GM10266 (cell line): ENCODE measurements around the gene IFIT5.
A peak's percentile ranks its signal among the peaks of the same experiment; 100 is the strongest.
"Not testable (repeated sequence)": the region's sequence is repeated elsewhere in the genome, so short reads cannot be mapped to it uniquely, and the experiment has no call there.

Source experiments
- DNase-seq: peaks from one replicate; pipeline ENCODE4 v3.0.0; 2012; ENCODE audit errors: extremely low spot score
- TF ChIP-seq, protein P1 (sequence below): IDR thresholded peaks from 2 replicates; pipeline ENCODE4 v1.5.1; 2012; ENCODE audit warnings: mild to moderate bottlenecking, low read depth; ENCODE audit not compliant: control insufficient read depth, insufficient read depth; ENCODE audit errors: missing control alignments

The IFIT5 gene

GRCh38 chr10:89388806-89389205, 25.6 kb upstream of the IFIT5 start:
- TF ChIP-seq, protein P1, sequence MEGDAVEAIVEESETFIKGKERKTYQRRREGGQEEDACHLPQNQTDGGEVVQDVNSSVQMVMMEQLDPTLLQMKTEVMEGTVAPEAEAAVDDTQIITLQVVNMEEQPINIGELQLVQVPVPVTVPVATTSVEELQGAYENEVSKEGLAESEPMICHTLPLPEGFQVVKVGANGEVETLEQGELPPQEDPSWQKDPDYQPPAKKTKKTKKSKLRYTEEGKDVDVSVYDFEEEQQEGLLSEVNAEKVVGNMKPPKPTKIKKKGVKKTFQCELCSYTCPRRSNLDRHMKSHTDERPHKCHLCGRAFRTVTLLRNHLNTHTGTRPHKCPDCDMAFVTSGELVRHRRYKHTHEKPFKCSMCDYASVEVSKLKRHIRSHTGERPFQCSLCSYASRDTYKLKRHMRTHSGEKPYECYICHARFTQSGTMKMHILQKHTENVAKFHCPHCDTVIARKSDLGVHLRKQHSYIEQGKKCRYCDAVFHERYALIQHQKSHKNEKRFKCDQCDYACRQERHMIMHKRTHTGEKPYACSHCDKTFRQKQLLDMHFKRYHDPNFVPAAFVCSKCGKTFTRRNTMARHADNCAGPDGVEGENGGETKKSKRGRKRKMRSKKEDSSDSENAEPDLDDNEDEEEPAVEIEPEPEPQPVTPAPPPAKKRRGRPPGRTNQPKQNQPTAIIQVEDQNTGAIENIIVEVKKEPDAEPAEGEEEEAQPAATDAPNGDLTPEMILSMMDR = no peak
- DNase-seq = no peak

GRCh38 chr10:89389254-89389653, 25.1 kb upstream of the IFIT5 start:
- TF ChIP-seq, protein P1 = peak; percentile 37
- peak; percentile 11 for DNase-seq

DNA sequence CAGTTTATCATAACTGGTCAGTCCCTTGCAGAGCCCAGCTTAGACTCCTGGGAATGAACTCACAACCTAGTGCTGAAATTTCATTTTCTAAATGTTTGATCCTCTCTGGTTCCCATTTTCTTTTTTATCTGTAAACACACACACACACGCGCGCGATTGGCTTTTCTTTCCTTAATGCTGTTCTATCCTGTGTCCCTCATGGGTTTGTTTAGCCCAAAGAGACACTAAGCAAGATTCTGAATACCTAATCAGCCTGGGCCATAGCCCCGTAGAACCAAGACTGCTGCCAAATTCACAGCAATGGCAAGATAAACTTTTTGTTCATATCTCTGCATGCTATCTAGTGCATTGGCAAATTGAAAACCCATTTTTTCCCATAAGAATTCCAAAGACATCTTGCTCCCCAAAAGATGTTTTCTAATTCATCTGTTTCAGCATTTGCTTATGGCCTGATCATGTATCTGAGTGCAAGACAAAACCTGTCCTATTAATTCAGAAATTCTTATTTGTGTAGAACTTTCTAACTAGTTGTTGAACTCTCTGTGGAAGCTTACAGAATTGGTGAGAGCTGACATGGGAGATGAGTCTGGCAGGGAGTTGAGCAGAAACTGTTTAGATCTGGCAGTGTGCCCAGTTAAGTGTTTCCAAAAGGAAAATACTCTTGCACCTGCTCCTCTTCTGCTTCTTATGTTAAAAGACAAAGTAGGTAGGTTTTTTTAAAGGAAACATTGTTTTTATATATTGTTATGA, 23.7 kb upstream of the IFIT5 start:
- no peak for DNase-seq
- TF ChIP-seq, protein P1 = no peak

GRCh38 chr10:89391226-89391576, 23.2 kb upstream of the IFIT5 start:
- DNase-seq = not testable (repeated sequence)

DNA sequence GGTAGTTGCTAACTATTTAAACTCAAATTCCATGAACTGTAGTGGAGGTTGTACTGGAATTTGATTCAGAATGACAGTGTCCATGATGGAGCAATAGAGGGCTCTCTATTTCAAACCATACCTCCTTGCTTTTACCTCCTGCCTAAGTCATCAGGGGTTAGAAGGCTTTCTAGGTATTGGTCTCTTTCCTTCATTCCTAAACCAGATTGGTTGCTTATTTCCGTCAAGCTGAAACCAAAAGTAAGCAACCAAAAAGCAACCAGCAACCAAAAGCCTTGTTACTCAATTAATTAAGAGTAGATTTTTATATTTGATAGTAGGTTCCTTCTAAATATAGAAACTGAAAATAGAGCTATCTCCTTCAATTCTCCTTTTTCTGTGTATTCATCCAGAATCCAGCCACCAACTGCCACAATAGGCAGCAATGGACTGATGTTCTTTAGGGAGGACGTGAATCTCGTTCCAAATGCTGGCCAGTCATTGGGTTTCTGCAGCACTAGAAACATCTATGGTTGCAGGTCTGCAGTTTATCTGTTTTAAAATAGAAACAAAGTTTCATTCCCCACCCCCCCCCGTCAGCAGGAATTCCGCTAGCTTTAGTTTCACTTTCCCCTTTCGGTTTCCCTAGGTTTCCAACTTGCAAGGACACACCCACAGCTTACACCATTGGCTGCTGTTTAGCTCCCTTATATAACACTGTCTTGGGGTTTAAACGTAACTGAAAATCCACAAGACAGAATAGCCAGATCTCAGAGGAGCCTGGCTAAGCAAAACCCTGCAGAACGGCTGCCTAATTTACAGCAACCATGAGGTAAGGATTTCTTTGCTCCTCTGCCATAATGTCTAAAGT, 22.2 kb upstream of the IFIT5 start, which contains the start of gene IFIT1:
Gene IFIT1, plus strand, starts transcription at position 717 of the 850 bp plus-strand sequence. Its CDS starts 90 bp downstream, at position 807.
- TF ChIP-seq, protein P1 = no peak
- peak; percentile 28 for DNase-seq

DNA sequence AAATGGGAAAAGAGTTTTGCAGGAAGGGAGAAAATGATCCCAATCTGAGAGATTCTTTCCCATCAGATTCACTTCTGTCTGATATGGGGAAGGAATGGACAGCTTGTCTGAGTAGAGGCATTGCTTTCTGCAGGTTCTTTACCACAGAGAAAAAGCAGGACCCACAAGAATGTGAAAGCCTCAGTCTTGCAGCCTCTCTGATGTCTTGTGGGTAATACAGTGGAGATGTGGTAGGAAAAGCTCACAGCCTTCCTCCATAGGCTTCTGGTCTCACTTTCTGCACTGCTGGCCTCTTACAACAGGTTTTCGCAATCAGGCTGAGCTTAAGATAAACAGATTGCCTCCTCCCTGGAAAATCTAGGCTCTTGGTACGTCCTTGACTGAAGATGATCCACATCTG, 21.4 kb upstream of the IFIT5 start:
- TF ChIP-seq, protein P1 = no peak
- DNase-seq = no peak

DNA sequence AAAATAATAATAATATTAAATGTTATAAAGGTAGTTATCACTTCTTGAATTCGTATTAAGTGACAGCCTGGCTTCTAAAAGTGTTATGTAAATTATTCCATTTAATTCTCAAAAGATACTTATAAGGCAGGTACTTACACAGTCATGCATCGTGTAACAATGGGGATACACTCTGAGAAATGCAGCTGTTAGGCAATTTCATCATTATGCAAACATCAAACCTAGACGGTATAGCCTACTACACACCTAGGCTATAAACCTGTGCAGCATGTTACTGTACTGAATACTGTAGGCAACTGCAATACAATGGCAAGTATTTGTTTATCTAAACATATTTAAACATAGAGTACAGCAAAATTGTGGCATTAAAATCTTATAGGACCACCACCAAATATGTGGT, 20.5 kb upstream of the IFIT5 start:
- no peak for DNase-seq
- TF ChIP-seq, protein P1 = no peak
